Left ventricle myocardium superior (tissue), 1 donor: ENCODE results near the gene APH1A. TPM values are rescaled to one million over a fixed set of nuclear protein-coding genes. Genes with fewer than 3 reads are reported as not detected.
"Not testable (repeated sequence)": the region's sequence is repeated elsewhere in the genome, so short reads cannot be mapped to it uniquely, and the experiment has no call there.

Experiments
- ATAC-seq: fragments of 200-7000 bp; cut with Tn5 transposase; one replicate; pipeline ENCODE4 v1.9.1; 2020; ENCODE audit warnings: mild to moderate bottlenecking, moderate library complexity
- DNase-seq: peaks from one replicate; pipeline ENCODE4 v3.0.0-alpha.2; 2020
- intact Hi-C: fragments of 100-400 bp; cut with micrococcal nuclease; formaldehyde crosslinking; loops from one replicate; pipeline ENCODE4 v1.11.0; 2022
- total RNA-seq: library from RNA; stranded (reverse); fragmentation: NEBNext Ultra II Directional; extraction: Animal tissue kit (Norgen Biotek cat#: 25700); gene quantifications from one replicate; pipeline ENCODE4 v1.2.1, GENCODE V29; 2021
- donor health status: DM: no; HTN: yes; CAD: no; lungs with severe emphysema.

Gene APH1A
- total RNA-seq, 1 donor from 2014 or later = 58.5 TPM

GRCh38 chr1:150235852-150236613 lies 32.8 kb downstream of the APH1A start, which contains the start of gene ANP32E:
Gene ANP32E (minus strand): TSS chr1:150236112. CDS start chr1:150235786, 326 bp downstream.
- DNase-seq (peak; percentile 94), ATAC-seq (peak; percentile 95)
- intact Hi-C loops = no loop called here

DNA sequence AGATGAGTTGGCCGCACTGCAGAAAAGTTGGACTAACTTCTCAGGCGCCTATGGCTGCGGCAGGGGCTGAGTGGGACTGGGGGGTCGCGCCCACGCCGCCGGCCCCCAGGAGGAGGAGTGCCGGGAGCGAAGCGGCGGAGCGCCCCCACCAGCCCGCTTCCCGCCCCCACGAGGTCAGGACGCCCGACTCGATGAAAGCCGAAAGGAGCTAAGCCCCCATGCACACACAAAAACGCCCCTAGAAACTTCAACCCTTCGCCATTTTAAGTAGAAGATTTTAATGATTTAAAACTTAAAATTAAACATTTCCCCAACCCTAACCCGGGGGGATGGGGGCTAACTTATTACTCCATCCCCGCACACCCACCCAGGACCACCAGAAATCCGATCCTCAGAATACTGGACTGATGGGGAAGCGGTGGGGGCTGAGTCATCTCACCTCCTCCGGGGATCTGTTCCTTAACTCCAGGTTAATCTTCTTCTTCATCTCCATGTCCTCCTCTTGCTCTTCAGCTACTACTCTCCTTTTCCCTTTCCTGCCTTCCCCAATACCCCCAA lies 33.4 kb downstream of the APH1A start:
- DNase-seq = peak; percentile 50
- peak; percentile 41 for ATAC-seq
- intact Hi-C loops = no loop called here

DNA sequence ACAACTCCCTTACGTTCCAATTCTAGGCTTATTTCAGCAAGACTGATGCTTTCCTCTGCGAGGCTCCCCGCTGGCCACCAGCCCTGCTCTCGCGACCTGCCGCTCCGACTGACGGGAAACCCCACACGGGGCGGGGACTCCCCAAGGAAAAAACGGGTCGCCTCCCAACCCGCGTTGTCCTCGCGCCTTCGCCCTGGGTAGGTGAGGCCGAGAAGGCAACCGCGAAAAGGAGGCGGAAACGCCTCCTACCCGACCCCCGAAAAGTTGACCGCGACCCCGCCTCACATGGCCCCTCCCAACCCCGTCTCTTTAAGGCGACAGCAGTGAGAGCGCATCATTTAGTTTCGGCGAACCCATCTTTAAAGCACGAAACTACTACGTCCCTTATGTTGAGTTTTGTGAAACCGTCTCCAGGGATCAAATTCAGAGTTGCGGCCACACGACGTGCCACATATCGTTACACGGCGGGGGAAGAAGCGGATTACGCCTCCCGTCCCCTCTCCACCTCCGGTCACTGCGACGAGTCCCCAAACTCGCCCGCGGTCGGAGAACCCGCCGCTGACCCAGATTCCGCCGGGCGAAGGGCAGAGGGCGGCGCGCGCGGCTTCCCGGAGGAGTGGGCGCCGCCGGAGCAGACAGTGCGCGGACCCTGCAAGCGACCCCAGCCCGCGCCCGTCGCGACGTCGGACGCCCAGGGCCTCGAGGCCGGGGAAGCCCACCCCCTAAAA lies 34.1 kb downstream of the APH1A start:
- intact Hi-C loops = no loop called here
- peak; percentile 72 for ATAC-seq
- peak; percentile 90 for DNase-seq

DNA sequence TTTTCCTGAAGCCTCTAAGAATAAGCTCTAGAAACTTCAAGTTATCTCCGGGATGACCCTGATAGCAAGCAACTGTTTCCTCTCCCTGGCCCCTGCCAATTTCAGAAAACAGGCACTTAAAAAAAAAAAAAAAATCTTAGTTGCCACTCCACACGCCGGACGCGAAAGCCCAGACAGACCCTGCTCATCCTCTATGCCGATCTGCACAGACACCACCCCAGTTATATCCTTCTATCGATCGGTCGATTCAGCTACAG lies 34.6 kb downstream of the APH1A start:
- DNase-seq = no peak
- ATAC-seq = no peak
- intact Hi-C loops = no loop called here

DNA sequence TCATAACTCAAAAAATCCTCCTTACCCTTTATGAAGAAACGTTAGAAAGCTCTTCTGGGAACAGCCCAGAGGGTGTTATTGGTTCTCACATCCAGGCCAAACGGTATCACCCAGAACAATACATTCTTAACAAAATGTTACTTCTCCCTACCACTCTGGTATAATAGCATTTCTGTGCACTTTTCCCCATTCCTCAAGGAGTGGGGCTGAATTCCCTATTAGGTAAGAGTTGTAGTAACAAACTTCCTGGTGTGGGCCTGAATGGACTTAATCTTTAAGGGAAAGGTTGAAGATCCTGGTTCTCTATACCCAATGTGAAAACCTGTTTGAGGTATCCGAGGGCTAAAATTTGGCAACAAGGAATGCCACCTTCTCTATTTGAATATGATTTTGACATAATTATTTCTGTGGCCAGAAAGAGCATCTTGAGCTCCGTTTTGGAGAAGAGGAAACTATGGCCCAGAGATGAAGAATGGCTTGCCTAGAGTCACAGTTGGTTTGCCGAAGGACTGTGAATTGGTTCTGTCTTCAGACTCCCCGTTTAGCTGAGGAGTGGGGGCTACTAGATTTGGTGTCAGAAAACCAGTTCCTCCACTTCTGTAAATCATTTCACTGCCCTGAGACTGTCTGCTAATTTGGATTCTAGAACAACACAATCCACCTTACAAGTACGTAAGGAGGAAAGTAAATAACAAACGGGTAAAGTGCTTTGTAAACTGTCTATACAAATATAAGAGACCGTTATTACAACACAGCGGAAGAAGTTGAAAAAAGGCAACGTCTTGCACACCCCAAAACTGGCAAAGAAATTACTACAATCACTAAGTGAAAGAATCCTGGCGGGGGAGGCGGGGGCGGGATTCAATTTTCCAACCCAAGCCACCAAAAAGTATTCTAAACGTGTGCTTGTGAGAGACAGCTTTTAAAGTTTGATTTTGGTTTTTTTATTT lies 35.2 kb downstream of the APH1A start:
- ATAC-seq (no peak), DNase-seq (no peak)
- intact Hi-C loops = no loop called here

GRCh38 chr1:150232921-150233320 lies 35.9 kb downstream of the APH1A start:
- ATAC-seq, DNase-seq, intact Hi-C loops: not testable (repeated sequence)

DNA sequence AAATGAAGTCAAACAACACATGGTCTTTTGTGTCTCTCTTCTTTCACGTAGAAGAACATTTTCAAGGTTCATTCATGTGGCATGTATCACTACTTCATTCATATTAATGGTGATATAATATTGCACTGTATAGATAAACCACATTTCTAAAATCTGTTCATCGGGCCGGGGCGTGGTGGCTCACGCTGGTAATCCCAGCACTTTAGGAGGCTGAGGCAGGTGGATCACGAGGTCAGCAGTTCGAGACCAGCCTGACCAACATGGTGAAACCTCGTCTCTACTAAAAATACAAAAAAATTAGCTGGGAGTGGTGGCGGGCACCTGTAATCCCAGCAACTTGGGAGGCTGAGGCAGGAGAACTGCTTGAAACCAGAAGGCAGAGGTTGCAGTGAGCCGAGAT lies 40.6 kb downstream of the APH1A start:
- intact Hi-C loops, DNase-seq, ATAC-seq: not testable (repeated sequence)

DNA sequence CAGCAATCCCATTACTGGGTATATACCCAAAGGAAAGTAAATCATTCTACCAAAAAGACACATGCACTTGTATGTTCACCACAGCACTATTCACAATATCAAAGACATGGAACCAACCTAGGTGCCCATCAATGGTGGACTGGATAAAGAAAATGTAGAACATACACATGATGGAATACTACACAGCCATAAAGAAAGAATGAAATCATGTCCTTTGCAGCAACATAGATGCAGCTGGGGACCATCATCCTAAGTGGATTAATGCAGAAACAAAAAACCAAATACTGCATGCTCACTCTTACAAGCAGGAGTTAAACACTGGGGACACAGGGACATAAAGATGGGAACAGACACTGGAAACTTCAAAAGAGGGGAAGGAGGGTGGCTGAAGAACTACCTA lies 41.6 kb downstream of the APH1A start:
- DNase-seq = no peak
- intact Hi-C loops = no loop called here
- no peak for ATAC-seq

DNA sequence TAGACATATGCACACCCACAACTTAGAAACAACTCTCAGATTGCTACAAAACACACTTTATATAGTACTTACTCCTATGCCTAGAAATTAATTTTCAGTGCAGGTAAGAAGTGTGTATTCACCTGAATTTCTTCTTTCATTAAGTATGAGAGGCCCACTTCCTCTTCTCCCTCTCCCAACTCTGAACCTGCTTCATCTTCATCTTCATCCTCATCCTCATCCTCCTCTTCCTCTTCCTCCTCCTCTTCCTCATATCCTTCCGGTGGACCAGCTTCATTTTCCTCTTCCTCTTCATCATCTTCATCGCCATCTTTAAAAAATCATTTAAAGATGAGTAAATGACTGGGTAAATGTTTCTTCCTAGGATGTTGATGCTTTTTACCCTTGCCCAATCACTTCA lies 42.3 kb downstream of the APH1A start:
- intact Hi-C loops = no loop called here
- DNase-seq (no peak), ATAC-seq (no peak)

- intact Hi-C loops = no loop called here
- ATAC-seq (no peak), DNase-seq (no peak)
Observed at GRCh38 chr1:150225546-150225945, 43.3 kb downstream of the APH1A start.

DNA sequence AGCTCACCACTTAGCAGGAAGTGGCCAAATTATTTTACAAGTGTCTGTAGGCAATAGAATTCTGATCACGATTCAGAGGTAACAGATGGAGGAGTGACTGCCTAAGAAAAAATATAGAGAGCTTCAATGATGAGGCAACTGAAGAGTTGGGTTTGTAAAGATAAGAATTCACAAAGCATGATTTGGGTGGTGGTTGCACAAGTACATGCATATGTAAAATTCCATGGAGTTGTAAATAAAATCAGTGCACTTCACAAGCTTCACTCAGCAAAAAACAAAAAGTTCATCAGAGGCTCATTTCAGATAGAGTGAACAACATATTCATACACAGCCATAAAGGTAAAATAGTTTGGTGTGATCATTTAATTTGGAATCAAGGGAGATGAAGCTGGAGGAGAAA lies 43.8 kb downstream of the APH1A start:
- DNase-seq (no peak), ATAC-seq (no peak)
- intact Hi-C loops = no loop called here

DNA sequence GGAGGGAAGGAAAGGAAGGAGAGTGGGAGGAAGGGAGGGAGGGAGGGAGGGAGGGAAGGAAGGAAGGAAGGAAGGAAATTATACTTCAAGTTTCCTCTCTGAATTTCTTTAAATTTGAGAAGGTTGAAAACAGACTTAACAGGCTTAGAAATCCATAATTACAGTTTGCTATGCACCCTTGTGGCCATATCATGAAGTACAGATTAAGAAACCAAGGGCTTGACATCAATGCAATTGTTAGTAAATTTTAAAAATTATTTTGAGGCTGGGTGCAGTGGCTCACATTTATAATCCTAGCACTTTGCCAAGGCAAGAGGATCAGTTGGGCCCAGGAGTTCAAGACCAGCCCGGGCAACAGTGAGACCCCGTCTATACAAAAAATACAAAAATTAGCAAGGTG lies 47.3 kb downstream of the APH1A start:
- intact Hi-C loops = no loop called here
- DNase-seq = no peak
- ATAC-seq = no peak

GRCh38 chr1:150215855-150216254 lies 53.0 kb downstream of the APH1A start:
- DNase-seq, ATAC-seq, intact Hi-C loops: not testable (repeated sequence)

Other genes starting within 250 kb of the APH1A start
- gene VPS45, start 201.2 kb downstream of the APH1A start, total RNA-seq = 50.6 TPM
- gene PLEKHO1, start 119.1 kb downstream of the APH1A start, total RNA-seq = 44.3 TPM
- 27.0 TPM for gene ANP32E, start 32.9 kb downstream of the APH1A start, total RNA-seq
- gene CA14, start 11.2 kb downstream of the APH1A start, total RNA-seq = 22.8 TPM
- gene C1orf54, start 3.8 kb upstream of the APH1A start, total RNA-seq = 9.8 TPM
- gene CIART, start 13.5 kb upstream of the APH1A start, total RNA-seq = 15.4 TPM
- 72.3 TPM for gene MRPS21, start 24.8 kb upstream of the APH1A start, total RNA-seq
- gene PRPF3, start 52.5 kb upstream of the APH1A start, total RNA-seq = 21.1 TPM
- 24.4 TPM for gene RPRD2, start 95.1 kb upstream of the APH1A start, total RNA-seq
- gene TARS2, start 218.4 kb upstream of the APH1A start, total RNA-seq = 31.3 TPM
- gene ECM1, start 239.1 kb upstream of the APH1A start, total RNA-seq = 14.0 TPM
- gene FALEC, start 246.7 kb upstream of the APH1A start, total RNA-seq = not detected